ENCODE measurements around the gene LRTM2. TPM values are rescaled to one million over a fixed set of nuclear protein-coding genes. Genes with fewer than 3 reads are reported as not detected.

The LRTM2 gene
- total RNA-seq, 1 experiment from 2014 or later: 0.07 TPM

- DNase-seq (ENCODE audit: low read depth, low spot score): no peak
- H4K20me1 ChIP-seq (ENCODE audit: insufficient read depth): no peaks in the 10 kb centered on the region
- no TSS peak for BruUV-seq (replicated peaks)
- no peak overlapping the region for H3K9ac ChIP-seq (ENCODE audit: low read length)
- intact Hi-C loops (cut with micrococcal nuclease): no loop called here
- no peaks in the 10 kb centered on the region for H3K36me3 ChIP-seq (ENCODE audit: control insufficient read depth in 1 of 2, insufficient read depth in 2 of 2, low read length in 2 of 2)
- no peak overlapping the region for H3K4me2 ChIP-seq (ENCODE audit: low read length)
- H3K27ac ChIP-seq (ENCODE audit: low read depth, low read length): no peak overlapping the region
- H3K9me2 ChIP-seq (ENCODE audit: insufficient read depth): no peaks in the 10 kb centered on the region
- no peak overlapping the region for H3K4me3 ChIP-seq (replicated peaks in 1 of 2; ENCODE audit: low read depth in 1 of 2, low read length in 2 of 2)
- ChIA-PET RAD21 (ENCODE audit: low non-redundant PET in 1 of 2, low total read pairs in 2 of 2, uncharacterized antibody in 2 of 2, unreplicated experiment in 2 of 2) (no interaction called here), POLR2A (no interaction called here), CTCF (interaction anchor here (0.8 kb wide), 1 partner anchor 179 kb away, joined by 3 read pairs; no protein-coding TSS in a partner anchor)
- no peak for TF ChIP-seq ELF1 (IDR thresholded peaks at IDR 0.05; ENCODE audit: borderline replicate concordance, low read depth)
- TF ChIP-seq ZNF274 (IDR thresholded peaks at IDR 0.05; ENCODE audit: low read depth, low read length): no peak
- TF ChIP-seq CEBPB (IDR thresholded peaks at IDR 0.05; ENCODE audit: low read depth): no peak
- no peak for TF ChIP-seq EZH2 (IDR thresholded peaks at IDR 0.05)
- peaks cover 0 to 4% of the 10 kb centered on the region in 2 experiments; a peak in 1 of 4 replicates for H3K4me1 ChIP-seq (ENCODE audit: control insufficient read depth in 1 of 2, insufficient read depth in 2 of 2, low read length in 2 of 2)
- no peak for ATAC-seq
- H3K79me2 ChIP-seq (ENCODE audit: insufficient read depth, low read length): no peaks in the 10 kb centered on the region
- no peaks in the 10 kb centered on the region for H3K27me3 ChIP-seq (ENCODE audit: insufficient read depth, low read length)
- H2AFZ ChIP-seq (ENCODE audit: low read depth, low read length, poor library complexity, severe bottlenecking): no peak overlapping the region
- H3K9me3 ChIP-seq (ENCODE audit: control insufficient read depth in 1 of 2, insufficient read depth in 1 of 2, low read depth in 1 of 2, low read length in 2 of 2): no peaks in the 10 kb centered on the region
Measured at GRCh38 chr12:1814266-1814665, 6.1 kb upstream of the LRTM2 start.

GRCh38 chr12:1815108-1815507 is 5.3 kb upstream of the LRTM2 start:
- Histone ChIP-seq H3K27me3 (ENCODE audit: insufficient read depth, low read length) (no peaks in the 10 kb centered on the region), H3K27ac (ENCODE audit: low read depth, low read length) (no peak overlapping the region), H3K79me2 (ENCODE audit: insufficient read depth, low read length) (no peaks in the 10 kb centered on the region), H3K4me2 (ENCODE audit: low read length) (no peak overlapping the region), H3K9ac (ENCODE audit: low read length) (no peak overlapping the region), H4K20me1 (ENCODE audit: insufficient read depth) (no peaks in the 10 kb centered on the region), H2AFZ (ENCODE audit: low read depth, low read length, poor library complexity, severe bottlenecking) (no peak overlapping the region), H3K9me2 (ENCODE audit: insufficient read depth) (no peaks in the 10 kb centered on the region), H3K36me3 (ENCODE audit: control insufficient read depth in 1 of 2, insufficient read depth in 2 of 2, low read length in 2 of 2) (no peaks in the 10 kb centered on the region), H3K4me1 (ENCODE audit: control insufficient read depth in 1 of 2, insufficient read depth in 2 of 2, low read length in 2 of 2) (peaks cover 0 to 2% of the 10 kb centered on the region in 2 experiments; a peak in 1 of 4 replicates), H3K9me3 (ENCODE audit: control insufficient read depth in 1 of 2, insufficient read depth in 1 of 2, low read depth in 1 of 2, low read length in 2 of 2) (no peaks in the 10 kb centered on the region), H3K4me3 (replicated peaks in 1 of 2; ENCODE audit: low read depth in 1 of 2, low read length in 2 of 2) (no peak overlapping the region)
- ChIA-PET CTCF (no interaction called here), POLR2A (no interaction called here), RAD21 (ENCODE audit: low non-redundant PET in 1 of 2, low total read pairs in 2 of 2, uncharacterized antibody in 2 of 2, unreplicated experiment in 2 of 2) (no interaction called here)
- no peak for ATAC-seq
- intact Hi-C loops (cut with micrococcal nuclease): no loop called here
- no peak for DNase-seq (ENCODE audit: low read depth, low spot score)
- BruUV-seq (replicated peaks): no TSS peak
- TF ChIP-seq ZNF274 (IDR thresholded peaks at IDR 0.05; ENCODE audit: low read depth, low read length): no peak
- TF ChIP-seq MAX (IDR thresholded peaks at IDR 0.05): no peak
- no peak for TF ChIP-seq FOSL1 (IDR thresholded peaks at IDR 0.05; ENCODE audit: low read depth)
